Measurements from ENCODE around the gene SLC16A1.

- no peak for TF ChIP-seq EZH2 (IDR thresholded peaks at IDR 0.05; ENCODE audit: low read depth)
- no peak for TF ChIP-seq CTCF (conservative IDR thresholded peaks at IDR 0.05)
Measured at GRCh38 chr1:112926858-112927257, 29.1 kb downstream of the SLC16A1 start.
